Activated CD8-positive, alpha-beta T cell treated with anti-CD3 and anti-CD28 coated beads, Interleukin-2, amount 10 ng/mL, durations not matched to agents 7 days and 5 days (primary cell): ENCODE data around the gene POMT1. TPM values are rescaled to one million over a fixed set of nuclear protein-coding genes. Genes with fewer than 3 reads are reported as not detected.
"Not testable (repeated sequence)": the region's sequence is repeated elsewhere in the genome, so short reads cannot be mapped to it uniquely, and the experiment has no call there.

Experiments used
- ATAC-seq: fragments of 150-1000 bp; cut with Tn5 transposase; one replicate; pipeline ENCODE4 v1.10.0; 2021; ENCODE audit warnings: moderate library complexity
- CTCF ChIA-PET: fragments of 350-600 bp; sonication (Branson Sonifier 250); formaldehyde crosslinking; loops from one replicate; lab custom pipeline; 2021; ENCODE audit warnings: antibody characterized with exemption; lab: Charles Lee
- POLR2A ChIA-PET: fragments of 350-600 bp; sonication (Branson Sonifier 250); formaldehyde crosslinking; loops from one replicate; lab custom pipeline; 2021; ENCODE audit warnings: antibody characterized with exemption; lab: Charles Lee
- DNase-seq: peaks from one replicate; pipeline ENCODE4 v3.0.0-alpha.2; 2020
- H3K27ac Mint-ChIP-seq: one replicate; pipeline ENCODE4 v1.8.0; 2021; ENCODE audit warnings: mild to moderate bottlenecking, mixed read lengths
- H3K27me3 Mint-ChIP-seq: one replicate; pipeline ENCODE4 v1.8.0; 2021; ENCODE audit warnings: low read depth, mixed read lengths
- H3K36me3 Mint-ChIP-seq: one replicate; pipeline ENCODE4 v1.8.0; 2021; ENCODE audit warnings: low read depth, mixed read lengths
- H3K4me1 Mint-ChIP-seq: one replicate; pipeline ENCODE4 v1.8.0; 2021; ENCODE audit warnings: low read depth, mixed read lengths
- H3K4me3 Mint-ChIP-seq: one replicate; pipeline ENCODE4 v1.8.0; 2021; ENCODE audit warnings: mild to moderate bottlenecking, mixed read lengths
- H3K9me3 Mint-ChIP-seq: one replicate; pipeline ENCODE4 v1.8.0; 2022; ENCODE audit warnings: mixed read lengths; ENCODE audit not compliant: insufficient read depth
- total RNA-seq, 2 experiments: library from RNA; stranded (reverse); gene quantifications; one replicate each; pipeline ENCODE4 v1.2.3, GENCODE V29; 2021

The POMT1 gene
- total RNA-seq, 2 experiments from 2014 or later: 34.4 to 39.2 TPM

DNA sequence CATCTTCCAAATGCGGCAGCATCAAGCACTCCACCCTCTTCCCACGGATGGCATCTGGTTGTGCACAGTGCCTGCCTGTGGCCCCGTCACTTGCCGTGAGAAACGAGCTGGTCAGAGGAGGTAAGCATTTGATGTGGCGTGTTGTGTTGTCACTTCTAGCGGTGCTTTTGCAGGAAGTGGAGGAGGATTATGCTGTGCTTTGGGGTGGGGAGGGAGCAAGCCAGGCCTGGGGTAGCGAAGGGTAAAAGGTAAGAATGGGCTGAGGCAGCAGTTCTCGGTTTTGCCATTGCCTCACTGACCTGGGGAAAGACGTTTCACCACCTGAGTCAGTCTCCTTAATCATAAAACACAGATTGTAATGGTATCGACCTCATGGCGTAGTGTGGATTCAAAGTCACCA is 2.3 kb upstream of the POMT1 start:
- Mint-ChIP-seq H3K27me3 (no peaks in the 10 kb centered on the region), H3K27ac (peak overlapping the region; percentile 91), H3K4me1 (peaks cover 64% of the 10 kb centered on the region), H3K4me3 (peak overlapping the region; percentile 94), H3K36me3 (peaks cover 57% of the 10 kb centered on the region), H3K9me3 (no peaks in the 10 kb centered on the region)
- POLR2A ChIA-PET: interaction anchor here (0.5 to 1.7 kb wide), 5 partner anchors 10 to 375 kb away, joined by 3 to 6 read pairs (median 4); partner anchors contain the start of gene NUP214
- ATAC-seq (peak; percentile 57), DNase-seq (peak; percentile 83)
- CTCF ChIA-PET: interaction anchor here (0.6 to 1.8 kb wide), 14 partner anchors 24 to 244 kb away, joined by 3 to 13 read pairs (median 4); no protein-coding TSS in a partner anchor

DNA sequence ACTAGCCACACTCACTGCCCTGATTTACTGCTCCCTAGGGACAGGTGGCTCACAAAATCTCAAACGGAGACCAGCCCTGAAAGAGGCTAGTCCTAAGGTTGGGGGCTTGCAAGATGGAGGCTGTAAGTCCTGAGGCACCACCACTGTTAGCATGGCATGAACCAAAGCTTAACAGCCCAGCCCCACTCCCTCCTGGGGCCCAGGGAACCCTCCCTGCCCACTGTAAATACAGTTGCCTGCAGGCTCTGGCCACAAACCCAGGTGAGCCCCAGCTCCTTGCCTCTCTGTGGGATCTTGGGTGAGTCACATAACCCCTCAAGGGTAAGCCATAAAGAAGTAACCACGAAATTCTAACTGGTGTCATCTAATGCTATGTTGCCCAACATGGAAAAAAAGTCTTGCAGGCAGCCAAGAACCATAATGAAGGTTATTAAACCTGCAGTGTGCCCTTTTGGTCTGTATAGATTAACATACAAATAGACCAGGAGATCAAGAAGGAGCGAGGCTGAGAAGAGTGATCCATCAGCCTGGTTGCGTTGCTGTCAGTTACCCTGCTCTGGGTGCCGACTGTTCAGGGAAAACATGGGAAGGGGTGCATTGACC is 1.7 kb upstream of the POMT1 start:
- Mint-ChIP-seq H3K36me3 (peaks cover 53% of the 10 kb centered on the region), H3K27ac (peak overlapping the region; percentile 91), H3K9me3 (no peaks in the 10 kb centered on the region), H3K4me1 (peaks cover 64% of the 10 kb centered on the region), H3K4me3 (peak overlapping the region; percentile 94), H3K27me3 (no peaks in the 10 kb centered on the region)
- CTCF ChIA-PET: interaction anchor here (0.7 to 1.8 kb wide), 11 partner anchors 34 to 243 kb away, joined by 3 to 13 read pairs (median 4); no protein-coding TSS in a partner anchor
- POLR2A ChIA-PET: interaction anchor here (0.5 to 1.7 kb wide), 5 partner anchors 10 to 376 kb away, joined by 3 to 6 read pairs (median 4); partner anchors contain the start of gene NUP214
- DNase-seq (peak; percentile 77), ATAC-seq (peak; percentile 55)

DNA sequence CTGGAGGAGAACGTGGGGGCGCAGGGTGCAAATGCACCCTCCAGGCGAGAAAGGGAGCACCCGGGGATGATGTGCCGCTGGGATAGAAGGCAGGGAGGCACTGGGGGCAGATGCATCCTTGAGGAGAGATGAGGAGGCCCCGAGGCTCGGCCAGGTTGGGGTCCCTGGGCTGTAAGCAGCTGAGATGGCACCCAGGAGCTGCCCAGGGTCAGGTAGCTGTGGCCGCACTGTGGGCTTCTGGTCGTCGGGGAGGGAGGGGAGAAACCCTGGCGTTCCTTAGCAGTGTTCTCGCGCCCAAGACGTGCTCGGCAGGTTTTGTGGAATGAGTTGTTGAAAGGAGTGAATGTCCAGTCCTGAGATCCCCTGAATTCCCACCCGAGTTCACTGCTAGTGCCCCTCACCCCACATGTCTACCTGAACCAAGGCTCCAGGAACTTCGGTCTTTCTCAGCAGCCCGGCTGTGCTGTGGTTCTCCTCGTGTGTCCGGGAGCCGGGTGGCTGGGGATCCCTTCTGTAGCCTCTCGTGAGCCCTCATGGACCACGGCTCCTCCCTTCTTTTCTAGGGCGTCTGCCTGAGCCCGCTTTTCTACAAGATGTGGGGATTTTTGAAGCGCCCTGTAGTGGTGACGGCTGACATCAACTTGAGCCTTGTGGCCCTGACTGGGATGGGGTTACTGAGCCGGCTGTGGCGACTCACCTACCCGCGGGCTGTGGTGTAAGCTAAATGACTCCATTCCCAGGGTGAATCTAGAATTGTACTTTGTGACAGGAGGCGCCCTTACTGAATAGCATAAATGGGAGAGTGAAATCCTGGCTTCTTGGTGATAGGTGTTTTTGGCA is 1.1 kb downstream of the POMT1 start:
- Mint-ChIP-seq H3K36me3 (peaks cover 45% of the 10 kb centered on the region), H3K27ac (peak overlapping the region; percentile 83), H3K27me3 (no peaks in the 10 kb centered on the region), H3K4me1 (peaks cover 54% of the 10 kb centered on the region), H3K4me3 (peak overlapping the region; percentile 94), H3K9me3 (no peaks in the 10 kb centered on the region)
- peak; percentile 41 for ATAC-seq
- CTCF ChIA-PET: interaction anchor here (0.8 to 1.6 kb wide), 7 partner anchors 26 to 240 kb away, joined by 3 to 6 read pairs (median 3); no protein-coding TSS in a partner anchor
- peak; percentile 79 for DNase-seq
- POLR2A ChIA-PET: interaction anchor here (0.8 to 1.3 kb wide), 3 partner anchors 36 to 239 kb away, joined by 3 read pairs; no protein-coding TSS in a partner anchor

DNA sequence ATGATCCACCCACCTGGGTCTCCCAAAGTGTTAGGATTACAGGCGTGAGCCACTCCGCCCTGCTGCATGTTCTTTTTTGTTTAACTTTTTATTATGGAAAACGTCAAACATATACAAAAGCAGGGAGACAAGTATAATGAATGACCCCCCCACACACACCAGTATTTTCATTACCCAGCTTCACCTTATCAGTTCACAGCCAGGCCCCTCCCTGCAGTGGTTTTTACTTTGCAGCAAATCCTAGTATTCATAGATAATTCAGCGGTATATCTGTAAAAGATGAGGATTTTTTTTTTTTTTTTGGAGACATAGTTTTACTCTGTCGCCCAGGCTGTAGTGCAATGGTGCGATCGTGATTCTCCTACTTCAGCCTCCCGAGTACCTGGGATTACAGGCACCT is 2.3 kb downstream of the POMT1 start:
- no peak overlapping the region for H3K4me3 Mint-ChIP-seq
- peaks cover 42% of the 10 kb centered on the region for H3K4me1 Mint-ChIP-seq
- ChIA-PET CTCF (no interaction called here), POLR2A (no interaction called here)
- H3K9me3 Mint-ChIP-seq: no peaks in the 10 kb centered on the region
- peaks cover 42% of the 10 kb centered on the region for H3K36me3 Mint-ChIP-seq
- DNase-seq (no peak), ATAC-seq (no peak)
- no peaks in the 10 kb centered on the region for H3K27me3 Mint-ChIP-seq
- H3K27ac Mint-ChIP-seq: no peak overlapping the region

DNA sequence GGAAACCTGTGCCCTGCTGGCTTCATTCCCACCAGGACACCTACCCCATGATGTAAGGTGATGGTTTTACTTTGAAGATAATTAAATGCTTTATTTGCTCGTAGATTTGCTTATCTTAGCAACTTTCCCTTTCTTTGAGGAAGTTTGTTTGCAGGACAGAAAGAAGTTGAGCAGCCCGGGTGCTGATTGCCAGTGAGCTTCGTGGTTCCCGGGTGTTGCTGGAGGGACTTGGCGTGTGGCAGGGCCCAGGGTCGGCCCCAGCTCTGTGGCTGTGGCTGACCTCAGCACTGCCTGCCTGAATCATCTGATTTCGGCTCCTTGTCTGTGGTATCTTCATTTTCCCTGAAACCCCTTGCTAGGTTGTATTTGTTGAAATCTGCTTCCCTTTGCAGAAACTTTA is 8.7 kb downstream of the POMT1 start:
- Mint-ChIP-seq H3K27me3 (no peaks in the 10 kb centered on the region), H3K27ac (peak overlapping the region; percentile 2), H3K4me3 (no peak overlapping the region), H3K4me1 (no peaks in the 10 kb centered on the region), H3K9me3 (no peaks in the 10 kb centered on the region), H3K36me3 (peaks cover 48% of the 10 kb centered on the region)
- DNase-seq (no peak), ATAC-seq (no peak)
- POLR2A ChIA-PET: no interaction called here
- CTCF ChIA-PET: interaction anchor here (1.0 kb wide), 1 partner anchor 151 kb away, joined by 3 read pairs; no protein-coding TSS in a partner anchor

DNA sequence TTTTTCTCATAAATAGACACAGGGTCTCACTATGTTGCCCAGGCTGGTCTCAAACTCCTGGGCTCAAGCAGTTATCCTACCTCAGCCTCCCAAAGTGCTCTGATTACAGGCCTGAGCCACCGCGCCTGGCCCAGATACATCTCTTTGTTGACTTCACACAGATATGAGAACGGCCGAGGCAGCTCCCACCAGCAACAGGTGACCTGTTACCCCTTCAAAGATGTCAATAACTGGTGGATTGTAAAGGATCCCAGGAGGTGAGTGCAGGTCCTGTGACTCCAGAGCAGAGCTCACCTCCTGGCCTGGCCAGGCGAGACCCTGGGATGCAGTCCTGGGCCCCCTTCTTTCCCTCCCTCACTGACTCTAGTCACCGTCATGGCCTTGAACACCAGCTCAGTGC is 9.2 kb downstream of the POMT1 start:
- ATAC-seq (no peak), DNase-seq (no peak)
- H3K4me3 Mint-ChIP-seq: no peak overlapping the region
- no peaks in the 10 kb centered on the region for H3K9me3 Mint-ChIP-seq
- H3K4me1 Mint-ChIP-seq: no peaks in the 10 kb centered on the region
- H3K36me3 Mint-ChIP-seq: peaks cover 46% of the 10 kb centered on the region
- no peak overlapping the region for H3K27ac Mint-ChIP-seq
- POLR2A ChIA-PET: no interaction called here
- CTCF ChIA-PET: interaction anchor here (1.0 kb wide), 1 partner anchor 152 kb away, joined by 3 read pairs; no protein-coding TSS in a partner anchor
- H3K27me3 Mint-ChIP-seq: no peaks in the 10 kb centered on the region

DNA sequence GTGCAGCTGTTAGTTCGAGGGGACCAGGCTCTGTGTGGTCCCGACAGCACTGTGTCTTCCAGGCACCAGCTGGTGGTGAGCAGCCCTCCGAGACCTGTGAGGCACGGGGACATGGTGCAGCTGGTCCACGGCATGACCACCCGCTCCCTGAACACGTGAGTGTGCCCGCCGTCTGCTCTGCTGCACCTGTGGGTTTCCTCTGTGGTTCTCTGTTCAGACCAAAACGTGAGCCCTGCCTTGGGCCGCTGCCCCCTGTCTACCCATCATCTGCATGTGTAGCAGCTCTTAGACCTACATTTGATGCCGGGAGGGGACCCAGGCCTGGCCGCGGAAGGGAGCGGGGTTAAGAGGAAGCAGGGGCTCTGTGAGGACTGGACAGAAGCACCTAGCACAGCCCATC is 10.5 kb downstream of the POMT1 start:
- Mint-ChIP-seq H3K4me3 (no peak overlapping the region), H3K27me3 (no peaks in the 10 kb centered on the region), H3K27ac (peak overlapping the region; percentile 11), H3K9me3 (no peaks in the 10 kb centered on the region), H3K36me3 (peaks cover 48% of the 10 kb centered on the region), H3K4me1 (no peaks in the 10 kb centered on the region)
- DNase-seq: no peak
- ATAC-seq: no peak
- POLR2A ChIA-PET: no interaction called here
- CTCF ChIA-PET: no interaction called here

DNA sequence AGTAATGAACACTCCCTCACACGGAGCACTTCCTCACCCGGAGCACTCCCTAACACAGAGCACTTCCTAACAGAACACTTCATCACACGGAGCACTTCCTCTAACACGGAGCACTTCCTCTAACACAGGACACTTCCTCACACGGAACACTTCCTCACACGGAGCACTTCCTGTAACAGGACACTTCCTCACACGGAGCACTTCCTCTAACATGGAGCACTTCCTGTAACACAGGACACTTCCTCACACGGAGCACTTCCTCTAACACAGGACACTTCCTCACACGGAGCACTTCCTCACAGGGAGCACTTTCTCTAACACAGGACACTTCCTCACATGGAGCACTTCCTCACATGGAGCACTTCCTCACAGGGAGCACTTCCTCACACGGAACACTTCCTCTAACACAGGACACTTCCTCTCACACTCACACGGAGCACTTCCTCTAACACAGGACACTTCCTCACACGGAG is 12.9 kb downstream of the POMT1 start:
- H3K9me3 Mint-ChIP-seq, H3K4me1 Mint-ChIP-seq, POLR2A ChIA-PET, H3K4me3 Mint-ChIP-seq, CTCF ChIA-PET, DNase-seq, H3K27ac Mint-ChIP-seq, ATAC-seq, H3K27me3 Mint-ChIP-seq: not testable (repeated sequence)
- H3K36me3 Mint-ChIP-seq: peaks cover 50% of the 10 kb centered on the region

DNA sequence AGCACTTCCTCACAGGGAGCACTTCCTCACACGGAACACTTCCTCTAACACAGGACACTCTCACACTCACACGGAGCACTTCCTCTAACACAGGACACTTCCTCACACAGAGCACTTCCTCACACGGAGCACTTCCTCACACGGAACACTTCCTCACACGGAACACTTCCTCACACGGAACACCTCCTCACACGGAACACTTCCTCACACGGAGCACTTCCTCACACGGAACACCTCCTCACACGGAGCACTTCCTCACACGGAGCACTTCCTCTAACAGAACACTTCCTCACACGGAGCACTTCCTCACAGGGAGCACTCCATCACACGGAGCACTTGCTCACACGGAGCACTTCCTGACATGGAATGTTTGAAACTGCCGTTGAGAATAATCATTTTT is 13.4 kb downstream of the POMT1 start:
- CTCF ChIA-PET: no interaction called here
- POLR2A ChIA-PET: no interaction called here
- DNase-seq: no peak
- Mint-ChIP-seq H3K27me3 (no peaks in the 10 kb centered on the region), H3K4me1 (no peaks in the 10 kb centered on the region), H3K36me3 (peaks cover 46% of the 10 kb centered on the region), H3K9me3 (no peaks in the 10 kb centered on the region), H3K27ac (no peak overlapping the region), H3K4me3 (no peak overlapping the region)
- ATAC-seq: no peak

DNA sequence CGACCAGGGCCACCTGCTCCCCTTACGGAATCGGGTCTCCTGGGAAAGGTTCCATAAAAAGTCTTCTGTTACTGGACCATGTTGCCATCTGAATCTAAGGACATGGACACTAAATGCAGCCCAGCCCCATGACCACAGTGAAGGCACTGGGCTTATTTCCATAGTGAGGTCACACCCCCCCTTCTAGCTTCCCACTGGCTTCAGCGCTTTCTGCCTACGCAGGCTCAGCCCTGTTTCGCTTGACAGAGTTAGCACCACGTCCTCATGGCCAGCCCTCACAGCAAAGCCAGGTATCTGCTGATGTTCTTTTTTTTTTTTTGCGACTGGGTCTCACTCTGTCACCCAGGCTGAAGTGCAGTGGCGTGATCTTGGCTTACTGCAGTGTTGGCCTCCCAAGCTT is 14.2 kb downstream of the POMT1 start:
- POLR2A ChIA-PET: no interaction called here
- CTCF ChIA-PET: no interaction called here
- Mint-ChIP-seq H3K27ac (no peak overlapping the region), H3K4me3 (no peak overlapping the region), H3K9me3 (no peaks in the 10 kb centered on the region), H3K36me3 (peaks cover 41% of the 10 kb centered on the region), H3K27me3 (no peaks in the 10 kb centered on the region), H3K4me1 (no peaks in the 10 kb centered on the region)
- DNase-seq (no peak), ATAC-seq (no peak)

DNA sequence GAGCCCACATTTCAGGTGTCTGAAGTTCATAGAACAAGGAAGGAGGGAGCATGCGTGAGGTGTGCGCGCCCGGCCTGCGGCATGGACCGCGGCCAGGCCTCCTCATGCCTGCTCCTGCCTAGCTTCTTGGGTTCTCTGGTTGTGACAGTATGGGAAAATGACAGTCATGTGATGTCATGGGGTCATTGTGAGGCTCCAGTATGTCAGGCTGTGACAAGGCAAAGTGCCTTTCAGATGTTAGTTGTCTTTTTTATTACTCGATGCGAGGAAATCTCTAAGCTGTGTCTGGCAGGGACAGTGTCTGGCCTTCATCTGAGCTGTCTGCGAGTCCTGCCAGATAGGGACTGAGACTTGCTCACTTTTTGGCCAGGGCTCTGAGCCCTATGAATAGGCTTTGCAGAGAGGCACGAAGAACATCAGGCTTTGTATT is 15.1 kb downstream of the POMT1 start:
- H3K36me3 Mint-ChIP-seq: peaks cover 41% of the 10 kb centered on the region
- no peak overlapping the region for H3K4me3 Mint-ChIP-seq
- H3K27ac Mint-ChIP-seq: no peak overlapping the region
- no peaks in the 10 kb centered on the region for H3K4me1 Mint-ChIP-seq
- H3K9me3 Mint-ChIP-seq: no peaks in the 10 kb centered on the region
- H3K27me3 Mint-ChIP-seq: no peaks in the 10 kb centered on the region
- no peak for ATAC-seq
- POLR2A ChIA-PET: no interaction called here
- CTCF ChIA-PET: no interaction called here
- no peak for DNase-seq
